Measurements from ENCODE around the gene TIMP3. TPM values are rescaled to one million over a fixed set of nuclear protein-coding genes. Genes with fewer than 3 reads are reported as not detected.

The TIMP3 gene
- total and polyA plus RNA-seq, 5 donors = 412 to 893 (median 524) TPM

DNA sequence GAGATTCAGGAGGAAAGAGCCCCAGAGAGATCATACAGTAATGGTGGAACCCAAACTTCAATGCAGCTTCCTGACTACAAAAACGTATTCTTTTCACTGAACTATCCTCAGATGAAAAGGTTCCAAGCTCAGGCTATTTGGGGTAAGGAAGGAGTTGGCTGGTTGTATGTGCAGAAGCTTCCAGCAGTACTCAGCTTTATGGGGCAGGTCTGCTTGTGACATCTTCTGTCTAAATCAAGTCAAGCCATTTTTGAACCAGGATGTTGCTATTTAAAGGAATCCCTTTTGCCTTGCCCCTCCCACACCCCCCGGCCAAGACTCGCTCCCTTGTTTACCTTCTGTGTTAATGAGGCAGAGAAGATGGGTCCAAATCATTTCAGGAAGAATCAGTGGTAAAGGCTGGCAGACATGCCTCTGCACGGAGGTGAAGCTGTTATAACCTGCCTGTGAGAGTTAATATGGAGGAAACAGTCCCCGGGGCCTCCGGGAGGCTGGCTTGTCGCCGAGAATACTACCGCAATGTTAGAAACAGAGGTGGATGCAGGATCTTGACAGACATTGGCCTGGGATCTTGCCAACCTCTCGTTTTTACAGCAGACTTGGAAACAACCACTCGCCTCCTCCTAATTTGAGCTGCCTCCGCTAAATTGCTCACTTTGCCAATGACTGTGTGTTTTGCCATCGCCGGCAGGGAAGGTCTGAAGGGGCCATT is 45.4 kb downstream of the TIMP3 start:
- no peaks in the 10 kb centered on the region for H3K9me3 ChIP-seq (ENCODE audit: control insufficient read depth, low read length)
- intact Hi-C loops (cut with DNase I) = no loop called here
- 27% methylated on average over 14 of the region's 14 CpGs for WGBS
- H3K27ac ChIP-seq (ENCODE audit: low read length) = peak overlapping the region; percentile 49
- no peaks in the 10 kb centered on the region for H3K27me3 ChIP-seq (ENCODE audit: control insufficient read depth, insufficient read depth)
- peaks cover 66% of the 10 kb centered on the region for H3K4me1 ChIP-seq (ENCODE audit: control insufficient read depth, insufficient read depth, low read length)
- ATAC-seq (no peak), DNase-seq (peak; percentile 59 to 79 (median 72))
- no peak overlapping the region for H3K4me3 ChIP-seq (ENCODE audit: low read length)

GRCh38 chr22:32848226-32848625 is 46.7 kb downstream of the TIMP3 start:
- Histone ChIP-seq H3K9me3 (ENCODE audit: control insufficient read depth, low read length) (no peaks in the 10 kb centered on the region), H3K27me3 (ENCODE audit: control insufficient read depth, insufficient read depth) (no peaks in the 10 kb centered on the region), H3K27ac (ENCODE audit: low read length) (no peak overlapping the region), H3K4me3 (ENCODE audit: low read length) (no peak overlapping the region), H3K4me1 (ENCODE audit: control insufficient read depth, insufficient read depth, low read length) (peaks cover 62% of the 10 kb centered on the region)
- WGBS = 47% methylated on average over 1 of the region's 1 CpG
- ATAC-seq (no peak), DNase-seq (no peak)
- intact Hi-C loops (cut with DNase I) = no loop called here

DNA sequence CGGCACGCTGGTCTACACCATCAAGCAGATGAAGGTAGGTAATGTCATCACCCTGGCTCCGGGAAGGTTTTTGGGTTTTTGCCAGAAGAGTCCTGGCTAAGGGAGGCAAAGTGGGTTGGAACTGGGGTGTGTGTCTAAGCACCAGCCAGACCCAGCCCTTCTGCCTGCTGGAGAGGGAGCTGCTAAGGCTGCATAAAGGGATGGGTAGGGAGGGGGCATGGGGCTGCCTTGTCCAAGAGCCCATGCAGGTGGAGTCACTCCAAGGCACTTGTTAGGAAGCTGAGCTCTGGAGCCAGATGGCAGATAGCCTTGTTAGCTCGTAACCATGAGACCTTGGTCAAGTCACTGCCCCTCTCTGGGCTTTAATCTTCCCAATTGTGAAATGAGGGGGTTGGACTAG is 48.0 kb downstream of the TIMP3 start:
- Histone ChIP-seq H3K4me1 (ENCODE audit: control insufficient read depth, insufficient read depth, low read length) (peaks cover 56% of the 10 kb centered on the region), H3K9me3 (ENCODE audit: control insufficient read depth, low read length) (no peaks in the 10 kb centered on the region), H3K27me3 (ENCODE audit: control insufficient read depth, insufficient read depth) (no peaks in the 10 kb centered on the region), H3K27ac (ENCODE audit: low read length) (peak overlapping the region; percentile 60), H3K4me3 (ENCODE audit: low read length) (no peak overlapping the region)
- DNase-seq (peak in 1 of 3 donors; percentile 67), ATAC-seq (no peak)
- 42% methylated on average over 4 of the region's 4 CpGs for WGBS
- intact Hi-C loops (cut with DNase I) = no loop called here

GRCh38 chr22:32850157-32850556 is 48.7 kb downstream of the TIMP3 start:
- Histone ChIP-seq H3K9me3 (ENCODE audit: control insufficient read depth, low read length) (no peaks in the 10 kb centered on the region), H3K4me1 (ENCODE audit: control insufficient read depth, insufficient read depth, low read length) (peaks cover 61% of the 10 kb centered on the region), H3K4me3 (ENCODE audit: low read length) (no peak overlapping the region), H3K27ac (ENCODE audit: low read length) (peak overlapping the region; percentile 94), H3K27me3 (ENCODE audit: control insufficient read depth, insufficient read depth) (no peaks in the 10 kb centered on the region)
- WGBS = 87% methylated on average over 3 of the region's 3 CpGs
- DNase-seq = no peak
- intact Hi-C loops (cut with DNase I) = loop anchor here in 3 of 4 donors (5.0 to 10.0 kb wide), 2 partner anchors 45 to 48 kb away; partner anchors contain the start of gene TIMP3 (in 3 of the 3)
- no peak for ATAC-seq

DNA sequence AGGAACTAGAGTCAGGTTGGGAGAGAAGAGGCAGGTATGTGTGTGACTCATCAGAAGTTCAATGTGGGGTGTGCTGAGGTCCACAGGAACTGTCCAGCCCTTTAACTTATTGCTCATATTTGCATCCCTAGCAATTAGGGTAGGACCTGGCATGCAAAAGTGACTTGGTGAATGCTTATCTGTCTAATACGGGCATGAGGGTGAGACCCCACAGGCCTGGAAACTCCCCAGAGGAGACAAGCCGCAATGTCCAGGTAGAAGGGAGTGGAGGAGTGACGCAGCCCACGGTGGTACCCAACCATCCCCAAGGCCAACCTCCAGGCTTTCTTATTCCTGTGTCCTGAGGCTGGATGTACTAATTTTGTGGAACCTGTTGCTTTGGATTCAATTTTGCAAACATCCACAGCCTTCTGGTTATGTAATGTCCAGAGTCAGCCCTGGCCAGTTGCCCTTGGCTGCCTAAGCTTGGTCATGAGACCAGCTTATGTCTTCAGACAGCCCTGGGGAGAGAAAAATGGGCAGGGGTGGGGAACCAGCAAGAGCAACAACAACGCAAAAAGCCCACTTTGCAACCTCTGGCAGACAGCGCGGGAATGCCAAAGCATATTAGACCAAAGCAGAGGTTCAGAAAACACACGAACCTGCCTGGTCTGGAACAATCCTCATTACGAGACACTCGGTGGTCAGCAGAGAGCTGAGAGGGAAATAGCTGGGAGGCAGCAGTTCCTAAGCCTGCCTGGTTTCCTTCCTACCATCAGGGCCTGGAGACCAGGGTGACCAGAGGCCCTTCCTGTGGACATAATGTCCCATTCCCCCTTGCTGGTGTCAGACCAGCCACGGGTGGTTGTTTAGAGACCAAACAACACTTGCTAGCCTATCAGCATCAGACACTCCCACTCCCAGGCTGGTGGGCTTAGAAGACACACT is 49.3 kb downstream of the TIMP3 start:
- H3K9me3 ChIP-seq (ENCODE audit: control insufficient read depth, low read length) = no peaks in the 10 kb centered on the region
- intact Hi-C loops (cut with DNase I) = loop anchor here in 3 of 4 donors (5.0 to 10.0 kb wide), 2 partner anchors 46 to 49 kb away; partner anchors contain the start of gene TIMP3 (in 3 of the 3)
- peaks cover 55% of the 10 kb centered on the region for H3K4me1 ChIP-seq (ENCODE audit: control insufficient read depth, insufficient read depth, low read length)
- WGBS = 33% methylated on average over 11 of the region's 11 CpGs
- H3K27ac ChIP-seq (ENCODE audit: low read length) = peak overlapping the region; percentile 94
- no peaks in the 10 kb centered on the region for H3K27me3 ChIP-seq (ENCODE audit: control insufficient read depth, insufficient read depth)
- no peak overlapping the region for H3K4me3 ChIP-seq (ENCODE audit: low read length)
- peak; percentile 41 to 52 for ATAC-seq
- peak; percentile 83 to 97 (median 94) for DNase-seq

GRCh38 chr22:32852395-32853251 is 51.1 kb downstream of the TIMP3 start:
- Histone ChIP-seq H3K9me3 (ENCODE audit: control insufficient read depth, low read length) (no peaks in the 10 kb centered on the region), H3K4me1 (ENCODE audit: control insufficient read depth, insufficient read depth, low read length) (peaks cover 41% of the 10 kb centered on the region), H3K27ac (ENCODE audit: low read length) (peak overlapping the region; percentile 94), H3K27me3 (ENCODE audit: control insufficient read depth, insufficient read depth) (no peaks in the 10 kb centered on the region), H3K4me3 (ENCODE audit: low read length) (no peak overlapping the region)
- 8% methylated on average over 10 of the region's 10 CpGs for WGBS
- DNase-seq (peak; percentile 76 to 94 (median 89)), ATAC-seq (peak; percentile 81 to 83)
- intact Hi-C loops (cut with DNase I) = loop anchor here in 3 of 4 donors (5.0 to 10.0 kb wide), 2 partner anchors 48 to 50 kb away; partner anchors contain the start of gene TIMP3 (in 3 of the 3)

DNA sequence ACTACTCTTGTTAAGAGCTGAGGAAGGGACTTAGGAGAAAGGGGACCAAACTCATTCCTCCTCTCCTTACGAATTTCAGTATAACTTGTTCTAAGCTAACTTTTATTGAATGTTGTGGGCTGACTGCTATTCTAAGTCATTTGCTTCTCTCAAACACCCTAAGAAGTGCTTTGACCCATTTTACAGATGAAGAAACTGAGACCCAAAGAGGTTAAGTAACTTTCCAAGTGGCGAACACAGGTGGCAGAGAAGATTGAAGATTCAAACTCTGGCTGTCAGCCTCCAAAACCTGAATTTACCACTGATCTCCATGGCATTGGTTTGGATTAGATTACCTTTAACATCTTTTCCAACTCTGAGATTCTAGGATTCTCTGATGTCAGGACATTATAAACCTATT is 52.2 kb downstream of the TIMP3 start:
- ATAC-seq (no peak), DNase-seq (no peak)
- WGBS = 92% methylated on average over 2 of the region's 2 CpGs
- H3K27ac ChIP-seq (ENCODE audit: low read length) = peak overlapping the region; percentile 94
- intact Hi-C loops (cut with DNase I) = loop anchor here in 3 of 4 donors (5.0 to 10.0 kb wide), 2 partner anchors 49 to 51 kb away; partner anchors contain the start of gene TIMP3 (in 3 of the 3)
- peaks cover 39% of the 10 kb centered on the region for H3K4me1 ChIP-seq (ENCODE audit: control insufficient read depth, insufficient read depth, low read length)
- H3K27me3 ChIP-seq (ENCODE audit: control insufficient read depth, insufficient read depth) = no peaks in the 10 kb centered on the region
- no peaks in the 10 kb centered on the region for H3K9me3 ChIP-seq (ENCODE audit: control insufficient read depth, low read length)
- no peak overlapping the region for H3K4me3 ChIP-seq (ENCODE audit: low read length)

DNA sequence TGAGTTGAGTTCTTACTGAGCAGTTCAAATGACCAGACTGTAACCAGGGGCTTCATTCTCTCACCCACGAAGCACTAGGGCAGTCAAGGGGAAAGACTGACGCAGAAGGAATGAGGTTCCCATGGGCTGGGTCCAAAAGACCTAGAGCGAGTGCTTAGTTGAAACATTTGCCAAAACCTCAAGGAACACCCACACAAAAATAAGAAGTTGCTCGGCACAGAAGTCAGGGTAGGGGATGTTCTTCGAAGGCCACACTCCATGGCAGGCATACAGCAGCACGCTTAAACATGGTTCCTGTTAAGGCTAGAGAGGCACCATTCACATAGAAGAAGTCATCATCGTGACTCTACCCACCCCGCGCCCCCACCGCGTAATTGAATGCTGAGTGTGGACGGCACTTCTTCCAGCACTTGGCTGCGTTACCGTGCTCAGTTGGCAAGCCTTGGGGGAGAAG is 52.9 kb downstream of the TIMP3 start:
- WGBS = 62% methylated on average over 14 of the region's 14 CpGs
- intact Hi-C loops (cut with DNase I) = loop anchor here in 3 of 4 donors (5.0 to 10.0 kb wide), 2 partner anchors 50 to 52 kb away; partner anchors contain the start of gene TIMP3 (in 3 of the 3)
- peak in 1 of 2 donors; percentile 2 for ATAC-seq
- DNase-seq = peak; percentile 55 to 87 (median 76)
- H3K4me1 ChIP-seq (ENCODE audit: control insufficient read depth, insufficient read depth, low read length) = peaks cover 32% of the 10 kb centered on the region
- no peaks in the 10 kb centered on the region for H3K9me3 ChIP-seq (ENCODE audit: control insufficient read depth, low read length)
- no peak overlapping the region for H3K4me3 ChIP-seq (ENCODE audit: low read length)
- peak overlapping the region; percentile 91 for H3K27ac ChIP-seq (ENCODE audit: low read length)
- H3K27me3 ChIP-seq (ENCODE audit: control insufficient read depth, insufficient read depth) = no peaks in the 10 kb centered on the region

DNA sequence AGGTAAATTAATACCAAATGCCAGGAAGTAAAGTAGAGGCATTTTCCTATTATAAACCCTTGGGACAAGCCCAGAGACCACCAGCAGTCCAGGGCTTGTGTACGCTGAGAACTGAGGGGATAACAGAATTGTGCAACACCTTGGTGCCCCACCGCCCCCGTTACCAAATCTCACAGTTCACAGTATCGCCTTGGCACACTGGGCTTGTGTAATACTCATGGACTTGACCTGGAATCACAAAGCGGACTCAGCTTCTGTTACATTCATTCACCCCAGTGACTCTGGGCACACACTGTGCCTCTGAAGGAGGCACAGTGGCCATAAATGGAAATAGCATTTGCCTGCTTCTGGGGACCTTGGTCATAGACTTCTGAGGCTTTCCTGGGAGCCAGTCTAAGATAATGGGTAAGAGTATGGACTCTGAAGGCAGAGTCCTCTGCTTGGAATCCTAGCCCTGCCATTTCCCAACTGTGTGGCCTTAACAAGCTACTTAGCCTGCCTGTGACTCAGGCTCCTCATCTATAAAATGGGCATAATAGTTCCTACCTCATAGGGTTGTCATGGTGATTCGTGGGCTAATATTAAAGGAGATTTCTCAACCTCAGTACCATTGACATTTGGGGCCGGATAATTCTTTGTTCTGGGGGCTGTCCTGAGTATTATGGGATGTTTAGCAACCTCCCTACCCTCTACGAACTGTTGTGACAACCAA is 53.7 kb downstream of the TIMP3 start:
- Histone ChIP-seq H3K4me1 (ENCODE audit: control insufficient read depth, insufficient read depth, low read length) (peaks cover 28% of the 10 kb centered on the region), H3K4me3 (ENCODE audit: low read length) (no peak overlapping the region), H3K27ac (ENCODE audit: low read length) (peak overlapping the region; percentile 79), H3K9me3 (ENCODE audit: control insufficient read depth, low read length) (no peaks in the 10 kb centered on the region), H3K27me3 (ENCODE audit: control insufficient read depth, insufficient read depth) (no peaks in the 10 kb centered on the region)
- intact Hi-C loops (cut with DNase I) = loop anchor here in 2 of 4 donors (10.0 kb wide), 1 partner anchor 50 kb away; the partner anchor contains the start of gene TIMP3 (in 2 of the 2)
- 85% methylated on average over 8 of the region's 8 CpGs for WGBS
- ATAC-seq (no peak), DNase-seq (no peak)

Measured in right cardiac atrium (tissue), 5 donors.